HepG2 (cell line): ENCODE results near the gene JSRP1. TPM values are rescaled to one million over a fixed set of nuclear protein-coding genes. Genes with fewer than 3 reads are reported as not detected.
A peak's percentile ranks its signal among the peaks of the same experiment; 100 is the strongest.

Experiments
- ATAC-seq: fragments of 200-7000 bp; cut with Tn5 transposase; 3 replicates; pipeline ENCODE4 v1.9.1; 2020; ENCODE audit warnings: mild to moderate bottlenecking, moderate library complexity
- BruUV-seq: library from RNA; stranded (reverse); fragments of 400-500 nt; replicated peaks from 2 replicates; lab custom pipeline; 2021; lab: Mats Ljungman, UMichigan
- CTCF ChIA-PET: fragments of 300-600 bp; formaldehyde crosslinking; extraction: SDS; loops from one replicate; lab custom pipeline; 2021; ENCODE audit warnings: low total read pairs, inconsistent platforms, low intra/inter-chr PET ratio; lab: Yijun Ruan, JAX
- POLR2A ChIA-PET: fragments of 350-600 bp; sonication (Branson Sonifier 250); formaldehyde crosslinking; loops from one replicate; lab custom pipeline; 2020; ENCODE audit warnings: antibody characterized with exemption, inconsistent platforms; lab: Yijun Ruan, JAX
- DNase-seq: peaks from one replicate; pipeline ENCODE4 v3.0.0-alpha.2; 2015; ENCODE audit warnings: low spot score
- FAIRE-seq: peaks from 3 replicates; lab custom pipeline; 2011; peaks lifted over from hg19 to GRCh38; lab: Jason Lieb, UNC
- H2AFZ ChIP-seq: one replicate; pipeline ENCODE4 v1.6.1; 2011; ENCODE audit warnings: low read length, inconsistent platforms
- H3K27ac ChIP-seq: fragments of 300-600 bp; 3 replicates; pipeline ENCODE4 v1.8.0; 2011; ENCODE audit warnings: mixed run types, mild to moderate bottlenecking, mixed read lengths, low read length, inconsistent platforms; ENCODE audit not compliant: insufficient read depth; ENCODE audit errors: extremely low read length
- H3K27me3 ChIP-seq, 2 experiments: fragments of 200-600 bp in 1 of 2; 2 replicates in 1 of 2; 3 replicates in 1 of 2; pipeline versions ENCODE4 v1.6.0 to v1.8.0; 2011; ENCODE audit warnings: low read length in 2 of 2, mild to moderate bottlenecking in 2 of 2, moderate library complexity in 2 of 2, inconsistent platforms in 1 of 2; ENCODE audit not compliant: insufficient read depth in 2 of 2, control insufficient read depth in 1 of 2
- H3K36me3 ChIP-seq, 2 experiments: fragments of 200-600 bp in 1 of 2; replicated peaks in 1 of 2; 2 replicates in 1 of 2; 3 replicates in 1 of 2; pipeline versions ENCODE4 v1.5.1 to v1.8.0; 2011; ENCODE audit warnings: low read length in 2 of 2, inconsistent platforms in 1 of 2; ENCODE audit not compliant: insufficient read depth in 2 of 2, control insufficient read depth in 1 of 2
- H3K4me1 ChIP-seq: 2 replicates; pipeline ENCODE4 v1.5.1; 2012; ENCODE audit warnings: low read length, inconsistent platforms; ENCODE audit not compliant: insufficient read depth
- H3K4me2 ChIP-seq: 2 replicates; pipeline ENCODE4 v1.6.0; 2011; ENCODE audit warnings: low read depth, low read length, inconsistent platforms
- H3K4me3 ChIP-seq, 3 experiments: fragments of 200-600 bp in 1 of 3; sonication (generic), shearing (Covaris generic) in 1 of 3; replicated peaks in 1 of 3; 2 replicates each; pipeline ENCODE4 v1.5.1; 2011 to 2016; ENCODE audit warnings: low read length in 3 of 3, inconsistent platforms in 2 of 3, low read depth in 2 of 3, mild to moderate bottlenecking in 2 of 3, control low read depth in 1 of 3, mixed read lengths in 1 of 3; ENCODE audit not compliant: insufficient read depth in 1 of 3
- H3K79me2 ChIP-seq: one replicate; pipeline ENCODE4 v1.6.1; 2011; ENCODE audit warnings: low read length, inconsistent platforms; ENCODE audit not compliant: insufficient read depth
- H3K9ac ChIP-seq: 2 replicates; pipeline ENCODE4 v1.6.0; 2011; ENCODE audit warnings: mild to moderate bottlenecking, low read depth, low read length, inconsistent platforms; ENCODE audit not compliant: insufficient read depth
- H3K9me3 ChIP-seq: 2 replicates; pipeline ENCODE4 v1.5.1; 2012; ENCODE audit warnings: mild to moderate bottlenecking, low read length
- H4K20me1 ChIP-seq: 2 replicates; pipeline ENCODE4 v1.6.0; 2011; ENCODE audit warnings: inconsistent platforms, mild to moderate bottlenecking, low read length, moderate library complexity; ENCODE audit not compliant: insufficient read depth
- EP300 ChIP-seq, 3 experiments: sonication (generic) in 1 of 3; formaldehyde crosslinking in 1 of 3; IDR thresholded peaks; 2 replicates each; pipeline versions ENCODE4 v1.5.1 to v1.6.1; 2011 to 2020; ENCODE audit warnings: low read depth in 2 of 3, low read length in 2 of 3, borderline replicate concordance in 1 of 3, improper control_type of control experiment in 1 of 3, mild to moderate bottlenecking in 1 of 3, missing genetic modification reagents in 1 of 3, moderate library complexity in 1 of 3
- SOX6 ChIP-seq, 2 experiments: fragments of 450-650 bp in 1 of 2; sonication (generic) in 1 of 2; formaldehyde crosslinking in 1 of 2; IDR thresholded peaks; 2 replicates each; pipeline versions ENCODE4 v1.4.0 to v1.6.1; 2017 to 2020; ENCODE audit warnings: antibody characterized with exemption in 1 of 2, mild to moderate bottlenecking in 1 of 2, missing genetic modification reagents in 1 of 2
- ZBTB2 ChIP-seq: sonication (generic); formaldehyde crosslinking; IDR thresholded peaks from 2 replicates; pipeline ENCODE4 v1.8.0; 2022; ENCODE audit warnings: low read depth, missing genetic modification reagents
- ZNF362 ChIP-seq: sonication (generic); formaldehyde crosslinking; IDR thresholded peaks from 2 replicates; pipeline ENCODE4 v1.4.0; 2020; ENCODE audit warnings: missing genetic modification reagents, mild to moderate bottlenecking, borderline replicate concordance
- ZNF441 ChIP-seq: sonication (generic); formaldehyde crosslinking; IDR thresholded peaks from 2 replicates; pipeline ENCODE4 v1.7.0; 2021; ENCODE audit warnings: missing genetic modification reagents, borderline replicate concordance
- ZNF720 ChIP-seq: sonication (generic); formaldehyde crosslinking; IDR thresholded peaks from 2 replicates; pipeline ENCODE4 v1.4.0; 2020; ENCODE audit warnings: missing genetic modification reagents
- WGBS: methylation state at CpG from one replicate; pipeline ENCODE4 v1.1.6; 2017; ENCODE audit warnings: low lambda C conversion rate; 5-methylcytosine and 5-hydroxymethylcytosine counted together
- in situ Hi-C: cut with HindIII; loops from 2 replicates; pipeline ENCODE4 v1.10.0; 2017; ENCODE audit warnings: low pct_unique_long_range_greater_than_20kb; ENCODE audit not compliant: extremely low pct_ligation_motif_present
- intact Hi-C: fragments of 100-400 bp; cut with micrococcal nuclease; formaldehyde crosslinking; loops from one replicate; pipeline ENCODE4 v1.10.0; 2022; ENCODE audit not compliant: unreplicated experiment
- polyA plus RNA-seq, 8 experiments: library from polyadenylated mRNA; depleted of rRNA in 3 of 8; stranded (reverse) in 7 of 8; unstranded in 1 of 8; fragments of >200 nt; fragmentation: Illumina TruSeq in 4 of 8; extraction: Trizol in 4 of 8; gene quantifications; 2 replicates each; pipeline versions ENCODE4 v1.2.1 to v1.2.3, GENCODE V29; 2011 to 2016; ENCODE audit warnings: low read depth in 4 of 8, missing spikeins in 1 of 8, mixed read lengths in 1 of 8; ENCODE audit not compliant: insufficient read depth in 1 of 8
- total RNA-seq, 5 experiments: library from RNA; depleted of rRNA; stranded (reverse); fragments of >200 nt; fragmentation: Illumina TruSeq; extraction: Trizol; gene quantifications; 2 replicates each; pipeline ENCODE4 v1.2.3, GENCODE V29; 2016; ENCODE audit warnings: low read depth in 1 of 5

Gene JSRP1
- total and polyA plus RNA-seq, 2 of the 13 experiments (the other 11 are each of a cell fraction or from before 2014, with no cell fraction given) = 0.16 to 0.38 TPM

GRCh38 chr19:2239173-2239572, 17.0 kb downstream of the JSRP1 start:
- Histone ChIP-seq H3K27ac (peak overlapping the region; percentile 8), H3K36me3 (peaks cover 5 to 16% of the 10 kb centered on the region in 2 experiments; a peak in 4 of 5 replicates), H4K20me1 (peaks cover 58% of the 10 kb centered on the region), H3K79me2 (peaks cover 76% of the 10 kb centered on the region), H3K9ac (peak overlapping the region; percentile 56), H2AFZ (no peak overlapping the region), H3K4me1 (peaks cover 85% of the 10 kb centered on the region), H3K9me3 (no peaks in the 10 kb centered on the region), H3K4me3 (peak overlapping the region in 2 of 3 experiments; percentile 17 to 83; a peak in 4 of 6 replicates), H3K4me2 (peak overlapping the region; percentile 98), H3K27me3 (no peaks in the 10 kb centered on the region)
- DNase-seq (no peak), ATAC-seq (no peak), FAIRE-seq (no peak)
- in situ Hi-C loops = loop anchor here (10.0 kb wide), 1 partner anchor 76 kb away; no protein-coding TSS in a partner anchor
- POLR2A ChIA-PET = interaction anchor here (1.0 to 5.8 kb wide), 6 partner anchors 10 to 74 kb away, joined by 3 to 35 read pairs (median 4); partner anchors contain the start of gene AMH
- BruUV-seq = no TSS peak
- CTCF ChIA-PET = no interaction called here
- intact Hi-C loops = loop anchor here (5.0 to 10.0 kb wide), 3 partner anchors 33 to 84 kb away; partner anchors contain the start of gene AP3D1
- WGBS = 46% methylated on average over 10 of the region's 10 CpGs
- TF ChIP-seq SOX6 (IDR thresholded peaks at IDR 0.05) (no peak), SOX6 (CRISPR knock-in tag; IDR thresholded peaks at IDR 0.05) (0 out of 2 replicates have a peak, but pooled peaks have one; percentile 28), ZNF720 (CRISPR knock-in tag) (no peak), ZNF441 (peak; percentile 94), EP300 (IDR thresholded peaks at IDR 0.05; ENCODE audit: low read depth in 2 of 2, low read length in 2 of 2) (no peak), EP300 (CRISPR knock-in tag; IDR thresholded peaks at IDR 0.05; ENCODE audit: borderline replicate concordance) (no peak), ZBTB2 (CRISPR knock-in tag) (no peak), ZNF362 (peak; percentile 40; the same call in 1 of the 2 replicates)
- TF ChIP-seq, all 625 proteins: peak for 3
